ELF-1 (cell line): Measurements from ENCODE around the gene RBMS3.
"Not testable (repeated sequence)": the region's sequence is repeated elsewhere in the genome, so short reads cannot be mapped to it uniquely, and the experiment has no call there.

Source experiments
- DNase-seq: peaks from one replicate; pipeline ENCODE4 v3.0.0-alpha.2; 2016; ENCODE audit warnings: low read depth, low spot score

RBMS3 gene

GRCh38 chr3:29618395-29619282 lies 337.8 kb downstream of the RBMS3 start:
- DNase-seq: no peak

- DNase-seq: no peak
Measured at GRCh38 chr3:29619676-29620075, 338.8 kb downstream of the RBMS3 start.

- DNase-seq: no peak
Measured at GRCh38 chr3:29627136-29628117, 346.6 kb downstream of the RBMS3 start.

GRCh38 chr3:29628795-29629194 lies 347.9 kb downstream of the RBMS3 start:
- DNase-seq: no peak

- DNase-seq: no peak
Measured at GRCh38 chr3:29635888-29636287, 355.0 kb downstream of the RBMS3 start.

GRCh38 chr3:29637068-29637467 lies 356.2 kb downstream of the RBMS3 start:
- no peak for DNase-seq

GRCh38 chr3:29639578-29640290 lies 358.9 kb downstream of the RBMS3 start:
- no peak for DNase-seq

- peak; percentile 10 for DNase-seq
Measured at GRCh38 chr3:29642393-29643033, 361.6 kb downstream of the RBMS3 start.

GRCh38 chr3:29643034-29643425 lies 362.2 kb downstream of the RBMS3 start:
- DNase-seq: peak; percentile 7

GRCh38 chr3:29644261-29644660 lies 363.4 kb downstream of the RBMS3 start:
- DNase-seq: no peak

GRCh38 chr3:29644956-29645636 lies 364.2 kb downstream of the RBMS3 start:
- DNase-seq: no peak

GRCh38 chr3:29646043-29646442 lies 365.2 kb downstream of the RBMS3 start:
- DNase-seq: no peak

GRCh38 chr3:29649815-29650547 lies 369.1 kb downstream of the RBMS3 start:
- DNase-seq: no peak

GRCh38 chr3:29653680-29654079 lies 372.8 kb downstream of the RBMS3 start:
- DNase-seq: no peak

- no peak for DNase-seq
Measured at GRCh38 chr3:29655015-29655747, 374.3 kb downstream of the RBMS3 start.

- no peak for DNase-seq
Measured at GRCh38 chr3:29665688-29666087, 384.8 kb downstream of the RBMS3 start.

GRCh38 chr3:29668233-29668632 lies 387.4 kb downstream of the RBMS3 start:
- peak; percentile 7 for DNase-seq

GRCh38 chr3:29668728-29669127 lies 387.9 kb downstream of the RBMS3 start:
- DNase-seq: no peak

- not testable (repeated sequence) for DNase-seq
Measured at GRCh38 chr3:29670476-29670875, 389.6 kb downstream of the RBMS3 start.
